Stromal cell of bone marrow (primary cell): Measurements from ENCODE around the gene LARP1.
A peak's percentile ranks its signal among the peaks of the same experiment; 100 is the strongest.

Experiments
- DNase-seq: peaks from one replicate; pipeline ENCODE4 v3.0.0-alpha.2; 2012; ENCODE audit warnings: low read depth

LARP1 gene

DNA sequence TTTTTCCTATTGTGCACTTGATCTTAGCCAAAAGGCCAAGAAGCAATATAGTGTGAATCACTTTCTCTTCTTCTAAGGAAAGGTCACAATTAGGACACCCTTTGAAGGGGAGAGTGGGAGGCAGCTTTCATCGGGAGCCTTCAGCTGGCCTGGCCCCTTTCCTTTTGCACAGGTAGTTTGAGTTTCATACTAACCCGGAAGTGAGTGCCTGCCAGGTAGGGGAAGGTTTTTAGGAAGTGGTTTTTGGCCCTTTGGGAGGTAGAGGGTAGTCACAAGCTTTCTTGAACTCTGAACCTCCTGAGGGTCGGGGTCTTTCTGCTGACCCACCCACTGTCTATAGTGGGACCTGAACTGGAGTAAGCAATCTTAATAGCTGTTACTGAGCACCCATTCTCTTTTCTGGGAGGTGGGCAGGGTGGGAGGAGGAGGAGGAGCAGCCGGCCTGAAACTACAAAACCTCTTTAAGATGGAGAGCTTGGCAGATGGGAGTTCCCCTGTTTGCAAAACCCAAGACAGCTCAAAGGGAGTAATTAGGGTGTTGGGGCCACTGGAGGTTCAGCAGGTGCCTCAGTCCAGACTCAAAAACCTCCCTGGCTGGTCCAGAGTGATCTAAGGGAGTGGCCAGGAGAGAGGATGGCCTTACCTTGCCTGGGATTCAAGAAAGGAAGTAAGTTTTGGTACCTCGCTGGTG lies 6.0 kb downstream of the LARP1 start:
- no peak for DNase-seq

DNA sequence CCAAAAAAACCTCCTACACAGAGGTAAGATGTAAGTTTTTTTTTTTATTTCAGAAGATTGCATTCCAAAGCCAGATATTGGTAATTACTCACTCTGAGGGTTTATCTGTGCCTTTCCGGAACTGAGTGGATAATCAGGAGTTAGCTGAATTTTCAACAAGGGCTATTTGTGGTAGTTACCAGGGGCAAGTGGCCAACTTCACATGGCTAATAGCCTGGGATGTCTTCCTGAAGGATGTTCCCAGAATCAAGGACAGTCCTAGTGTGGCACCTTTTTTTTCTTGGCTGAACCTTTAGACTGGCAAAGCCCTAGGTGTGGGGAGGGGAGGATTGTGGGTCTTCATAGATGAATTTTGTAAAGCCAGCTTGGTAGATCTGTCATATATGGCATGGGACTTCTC lies 7.1 kb downstream of the LARP1 start:
- no peak for DNase-seq

DNA sequence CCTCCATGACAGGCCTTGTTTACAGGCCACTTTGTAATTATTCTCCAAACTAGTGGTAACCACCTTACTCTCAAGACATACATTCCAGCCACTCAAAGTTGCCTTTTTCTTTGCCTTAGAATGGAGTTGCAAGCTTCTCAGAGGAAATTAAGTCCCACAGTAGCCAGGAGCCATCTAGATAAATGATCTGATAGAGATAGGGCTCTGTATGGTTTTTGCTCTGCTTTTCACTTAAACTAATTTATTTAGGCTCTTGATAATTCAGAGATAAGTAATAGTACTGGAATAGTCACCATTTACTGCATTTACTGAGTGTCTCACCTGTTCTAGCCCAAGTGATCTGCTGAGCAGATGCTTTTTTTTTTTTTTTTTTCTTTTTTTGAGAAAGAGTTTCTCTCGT lies 7.5 kb downstream of the LARP1 start:
- no peak for DNase-seq

DNA sequence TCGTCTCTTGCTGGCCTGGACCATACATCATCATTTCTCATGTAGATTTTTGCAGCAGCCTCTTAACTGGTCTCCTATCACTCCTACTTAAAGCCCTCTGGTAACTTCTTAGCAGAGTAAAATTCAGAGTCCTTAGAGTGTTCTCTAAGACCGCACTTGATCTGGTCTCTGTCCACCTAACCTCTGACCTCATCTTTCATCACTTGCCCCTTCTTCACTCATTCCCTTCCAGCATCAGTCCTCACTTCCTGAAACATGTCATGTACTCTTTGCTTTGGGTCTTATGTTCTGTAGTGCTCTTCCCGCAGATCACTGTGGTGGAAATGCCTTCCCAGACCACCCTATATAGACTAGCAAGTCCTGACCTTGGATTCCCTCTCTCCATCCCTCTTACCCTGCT lies 9.8 kb downstream of the LARP1 start:
- no peak for DNase-seq

DNA sequence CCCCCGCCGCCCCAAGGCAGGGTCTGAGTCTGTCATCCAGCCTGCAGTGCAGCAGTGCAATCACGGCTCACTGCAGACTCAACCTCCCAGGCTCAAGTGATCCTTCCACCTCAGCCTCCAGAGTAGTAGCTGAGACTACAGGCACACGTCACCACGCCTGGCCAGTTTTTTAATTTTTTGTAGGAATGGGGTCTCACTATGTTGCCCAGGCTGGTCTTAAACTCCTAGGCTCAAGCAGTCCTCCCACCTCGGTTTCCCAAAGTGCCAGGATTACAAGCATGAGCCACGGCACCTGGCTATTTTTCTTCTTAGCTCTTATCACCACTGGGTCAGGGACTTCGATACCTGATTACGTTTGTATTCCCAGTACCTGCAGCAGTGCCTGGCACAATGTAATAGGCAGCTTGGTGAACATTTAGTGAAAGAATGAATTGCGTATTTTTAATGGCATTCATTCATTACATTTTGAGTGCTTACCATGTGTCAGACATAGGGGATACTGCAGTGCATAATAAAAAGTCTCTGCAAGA lies 10.3 kb downstream of the LARP1 start:
- DNase-seq = no peak

DNA sequence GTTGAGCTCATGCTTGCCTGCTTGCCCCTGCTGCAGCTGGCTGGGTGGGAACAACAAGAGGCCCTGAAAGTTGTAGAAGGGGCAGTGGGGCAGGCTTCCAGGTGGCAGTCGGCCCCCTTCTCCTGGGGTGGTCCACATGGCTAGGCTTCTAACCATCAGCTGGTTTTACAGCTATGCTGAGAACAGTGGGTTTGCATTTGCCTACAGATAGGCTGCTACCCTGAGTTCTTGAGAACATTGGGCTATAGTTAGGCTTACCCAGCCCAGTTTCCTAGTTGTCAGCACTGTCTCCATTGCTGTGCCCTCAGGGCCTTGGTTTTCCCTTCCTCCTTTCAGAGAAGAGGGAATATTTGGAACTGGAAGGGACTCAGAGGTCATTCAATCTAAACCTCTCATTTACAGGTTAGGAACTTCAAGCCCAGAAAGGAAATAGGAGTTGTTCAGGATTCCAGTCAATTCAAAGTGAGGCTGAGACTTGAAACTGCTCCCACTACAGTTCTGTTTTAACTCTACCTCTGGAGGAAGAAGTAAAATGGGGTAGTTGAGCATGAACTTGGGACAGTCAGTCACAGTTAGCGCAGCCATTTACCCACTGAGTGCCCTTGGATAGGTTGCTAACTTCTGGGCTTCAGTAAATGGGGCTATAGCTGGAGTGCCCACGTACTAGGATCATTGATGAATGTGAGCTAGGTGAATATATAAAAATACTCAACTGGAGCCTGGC lies 11.5 kb downstream of the LARP1 start:
- DNase-seq = no peak

DNA sequence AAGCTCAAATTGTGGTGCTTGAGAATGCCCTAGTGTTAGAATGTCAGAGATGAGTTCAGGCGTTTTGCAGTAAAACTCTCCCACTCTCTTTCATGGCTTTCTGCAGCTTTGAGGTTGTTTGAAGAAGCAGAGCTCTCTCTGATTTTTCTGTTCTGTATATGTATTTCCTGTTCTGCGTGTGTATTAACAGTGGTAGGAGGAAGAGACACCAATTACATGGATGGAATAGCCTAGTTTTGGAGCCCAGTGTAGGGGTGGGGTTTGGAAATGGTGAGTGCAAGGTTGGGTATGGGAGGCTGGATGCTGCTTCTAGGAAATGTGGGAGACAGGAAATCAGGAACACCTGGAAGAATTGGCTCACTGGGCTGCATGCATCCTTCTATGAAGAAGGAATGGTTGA lies 12.4 kb downstream of the LARP1 start:
- no peak for DNase-seq

DNA sequence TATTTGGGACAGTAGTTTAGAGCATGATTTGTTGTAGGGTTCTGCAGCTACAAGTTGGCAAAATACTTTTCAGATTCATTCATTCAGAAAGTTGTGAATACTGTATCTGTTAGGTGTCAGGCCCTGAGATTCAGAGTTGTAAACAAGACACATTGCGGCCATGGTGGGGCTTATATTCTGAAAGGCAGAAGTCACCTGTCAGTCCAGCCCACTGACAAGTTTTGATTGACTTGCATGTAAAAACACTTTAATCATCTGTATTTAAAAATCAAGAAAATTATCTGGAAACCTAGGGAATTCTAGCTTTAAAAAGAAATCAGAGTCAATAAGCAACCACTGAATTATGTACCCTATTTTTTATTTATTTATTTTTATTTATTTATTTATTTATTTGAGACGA lies 13.0 kb downstream of the LARP1 start:
- DNase-seq = no peak

DNA sequence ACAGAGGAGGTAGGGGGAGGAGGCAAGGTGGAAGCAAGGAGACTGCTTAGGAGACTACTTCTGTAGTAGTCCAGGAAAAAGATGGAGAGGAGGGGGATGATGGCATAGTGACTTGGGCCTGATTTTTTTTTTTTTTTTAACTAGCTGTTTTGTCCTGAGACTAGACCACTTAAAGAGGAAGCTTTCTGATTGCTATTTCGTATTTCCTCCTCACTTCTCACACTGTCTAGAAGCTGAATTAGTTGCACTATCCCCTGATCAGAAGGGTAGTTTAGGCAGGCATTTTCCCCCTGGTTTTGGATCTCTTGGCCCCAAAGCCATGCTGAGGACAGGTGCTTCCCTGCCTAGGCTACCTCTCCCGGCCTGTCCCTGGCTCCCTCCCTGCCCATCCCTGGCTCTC lies 14.9 kb downstream of the LARP1 start:
- DNase-seq = no peak

DNA sequence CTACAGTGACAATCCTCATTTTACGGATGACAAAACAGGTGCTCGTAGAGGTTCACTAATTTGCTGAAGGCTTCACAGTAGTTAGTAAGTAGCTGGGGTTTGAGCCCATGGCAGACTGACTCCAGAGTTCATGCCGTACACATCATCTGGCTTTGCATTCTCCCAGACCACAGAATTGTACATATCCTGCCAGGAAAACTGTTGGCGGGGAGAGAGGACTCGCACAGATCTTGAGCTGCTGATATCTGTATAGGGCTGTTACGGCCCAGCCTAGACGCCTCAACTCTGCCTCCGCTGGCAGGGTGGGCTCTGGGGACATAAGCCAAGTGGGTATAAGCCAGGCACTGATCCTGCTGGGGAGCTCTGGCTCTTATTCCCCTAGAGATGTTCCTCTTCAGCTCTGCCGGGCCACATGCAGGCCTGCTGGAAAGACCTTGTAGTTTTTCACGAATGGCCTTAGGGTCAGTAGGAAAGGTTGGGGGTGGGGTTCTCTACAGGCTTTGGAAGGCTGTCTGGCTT lies 16.3 kb downstream of the LARP1 start:
- peak; percentile 82 for DNase-seq

DNA sequence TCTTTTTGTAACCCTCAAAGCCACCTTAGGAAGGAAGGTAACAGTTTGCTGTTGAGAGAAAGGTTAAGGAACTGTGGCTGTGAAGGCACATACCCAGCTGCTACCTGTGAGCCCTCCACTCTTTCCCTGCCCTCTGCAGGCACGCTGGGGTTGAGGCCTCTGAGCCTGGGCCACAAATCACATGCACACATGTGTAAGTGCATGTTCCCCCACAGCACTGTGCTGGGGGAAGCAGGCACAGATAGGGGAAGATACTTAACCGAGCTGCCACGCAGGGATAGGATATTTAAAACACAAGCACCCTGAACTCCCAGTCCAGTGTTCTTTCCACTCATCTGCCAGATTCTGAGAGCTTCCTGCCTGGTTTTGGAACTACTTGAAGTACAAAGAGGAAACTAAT lies 18.1 kb downstream of the LARP1 start:
- DNase-seq = no peak

DNA sequence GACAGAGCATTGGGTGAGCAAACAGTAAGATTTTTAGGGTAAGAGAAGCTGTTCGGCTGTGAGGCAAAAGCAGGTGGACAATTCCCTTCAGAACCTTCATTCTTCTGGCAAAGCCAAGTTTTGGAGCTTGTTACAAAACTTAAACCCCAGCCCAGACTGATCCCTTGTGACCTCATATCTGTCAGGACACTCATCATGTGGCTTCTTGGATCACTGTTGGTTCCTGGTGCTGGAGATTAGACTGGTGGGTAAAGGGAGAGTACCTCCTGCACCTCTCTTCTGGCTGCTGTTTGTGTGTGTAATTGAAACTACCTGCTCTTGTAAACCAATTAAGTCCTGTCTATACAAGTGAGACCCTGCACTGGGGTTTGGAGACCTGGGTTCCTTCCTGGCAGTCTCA lies 21.0 kb downstream of the LARP1 start:
- DNase-seq = no peak

DNA sequence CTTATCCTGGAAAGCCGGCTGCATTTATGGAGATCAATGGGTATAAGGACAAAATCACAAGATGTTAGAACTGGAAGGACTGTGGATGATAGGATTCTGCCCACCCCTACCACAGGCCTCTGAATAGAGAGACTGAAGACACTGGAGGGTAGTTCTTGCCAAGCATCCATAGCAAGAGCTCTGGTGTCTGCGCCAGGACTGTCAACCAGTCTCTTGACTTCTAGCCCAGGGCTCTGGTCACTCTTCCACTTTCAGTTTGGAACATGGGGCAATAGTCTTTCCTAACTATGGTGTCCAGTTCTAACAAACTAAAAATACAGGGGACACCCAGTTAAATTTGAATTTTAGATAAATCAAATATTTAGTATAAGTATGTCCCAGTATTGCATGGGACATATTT lies 23.4 kb downstream of the LARP1 start:
- DNase-seq = no peak

DNA sequence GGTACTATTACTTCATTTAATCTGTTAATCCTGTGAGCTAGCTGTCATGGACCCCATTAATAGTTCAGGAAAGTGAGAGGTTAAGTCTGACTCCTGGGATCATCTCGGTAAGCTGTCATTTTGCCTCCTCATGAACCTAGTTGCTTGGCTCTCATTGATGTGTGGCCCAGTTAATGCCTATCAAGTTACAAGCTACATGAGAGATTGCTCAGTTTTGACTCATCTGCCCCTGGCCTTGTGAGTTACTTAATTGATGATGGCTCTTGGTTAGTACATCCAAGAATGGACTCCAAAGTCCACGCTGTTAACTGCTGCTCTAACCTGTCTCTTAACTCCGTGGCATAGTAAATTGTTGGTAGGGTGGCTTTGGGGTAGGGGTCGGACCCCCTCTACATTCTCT lies 23.9 kb downstream of the LARP1 start:
- DNase-seq = peak; percentile 78

DNA sequence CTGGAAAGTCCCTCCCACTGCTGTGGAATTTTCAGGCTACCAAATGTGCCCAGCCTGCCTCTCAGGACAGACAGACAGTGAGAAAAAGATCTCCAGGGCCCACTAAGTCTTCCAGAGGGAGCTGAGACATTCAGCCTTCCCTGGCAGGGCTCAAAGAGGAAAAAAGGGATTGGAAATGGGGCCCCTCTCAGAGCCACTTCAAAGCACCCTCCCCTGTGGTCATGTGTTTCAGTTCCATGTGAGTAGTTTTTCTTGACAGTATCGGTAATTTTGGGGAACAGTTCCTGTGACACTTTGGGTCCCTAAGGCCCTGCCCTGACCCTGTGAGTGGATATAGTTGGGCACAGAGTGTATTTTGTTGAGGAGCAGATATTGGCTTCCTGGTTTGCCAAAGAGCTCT lies 25.0 kb downstream of the LARP1 start:
- DNase-seq = no peak

DNA sequence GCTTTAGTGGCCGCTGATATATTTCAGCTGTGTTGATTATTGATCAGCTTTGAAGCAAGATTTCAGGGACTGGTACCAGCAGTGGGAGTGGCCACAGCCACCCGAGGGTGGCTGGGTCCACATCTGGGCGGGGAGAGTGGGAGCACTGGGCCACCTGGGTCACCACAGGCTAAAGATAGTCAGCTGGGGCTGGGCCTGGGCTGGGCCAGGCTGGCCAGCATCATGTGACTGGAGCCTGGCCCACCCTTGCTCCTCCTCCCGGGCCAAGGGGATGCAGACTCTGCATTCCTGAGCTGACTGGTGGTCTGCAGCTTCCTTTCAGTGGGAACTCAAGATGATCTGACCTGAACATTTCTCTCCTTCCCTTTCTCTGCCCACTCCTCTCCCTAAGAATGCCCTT lies 27.1 kb downstream of the LARP1 start:
- no peak for DNase-seq

DNA sequence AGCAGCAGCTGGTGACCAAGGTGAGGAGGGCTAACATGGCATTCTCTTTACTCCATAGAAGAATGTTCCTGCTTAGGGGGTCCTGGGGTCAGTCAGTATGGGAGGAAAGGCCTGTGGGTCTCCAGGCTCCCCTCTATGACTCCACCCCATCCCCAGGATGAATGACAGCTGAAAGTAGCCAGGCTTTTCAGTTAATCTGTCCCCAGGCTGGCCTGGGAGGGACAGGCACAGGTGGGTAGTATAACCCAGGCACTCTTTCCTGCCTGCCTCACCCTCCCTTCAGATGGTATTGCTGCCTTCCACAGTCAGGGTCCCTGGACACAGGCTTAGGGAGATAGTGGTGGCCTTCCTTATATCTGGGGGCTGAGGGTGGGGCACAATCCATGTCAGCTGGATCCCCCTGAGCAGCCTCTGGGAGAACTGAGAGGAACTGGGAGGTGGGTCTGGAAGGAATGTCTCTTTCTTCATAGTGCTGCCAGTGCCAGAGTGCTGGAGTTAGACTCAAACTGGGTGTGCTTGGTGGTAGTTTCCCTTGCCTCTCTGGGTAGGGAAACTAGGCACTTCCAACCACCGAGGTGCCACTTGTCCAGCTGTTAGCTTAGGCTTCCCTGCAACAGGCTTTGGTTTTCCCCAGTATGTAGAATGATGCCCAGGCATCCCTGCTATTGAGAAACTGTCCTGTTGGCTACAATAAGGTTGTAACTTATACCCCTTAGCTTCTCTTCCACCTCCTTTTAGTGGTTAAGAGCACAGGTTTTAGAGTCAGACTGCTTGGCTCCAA lies 27.8 kb downstream of the LARP1 start:
- no peak for DNase-seq

DNA sequence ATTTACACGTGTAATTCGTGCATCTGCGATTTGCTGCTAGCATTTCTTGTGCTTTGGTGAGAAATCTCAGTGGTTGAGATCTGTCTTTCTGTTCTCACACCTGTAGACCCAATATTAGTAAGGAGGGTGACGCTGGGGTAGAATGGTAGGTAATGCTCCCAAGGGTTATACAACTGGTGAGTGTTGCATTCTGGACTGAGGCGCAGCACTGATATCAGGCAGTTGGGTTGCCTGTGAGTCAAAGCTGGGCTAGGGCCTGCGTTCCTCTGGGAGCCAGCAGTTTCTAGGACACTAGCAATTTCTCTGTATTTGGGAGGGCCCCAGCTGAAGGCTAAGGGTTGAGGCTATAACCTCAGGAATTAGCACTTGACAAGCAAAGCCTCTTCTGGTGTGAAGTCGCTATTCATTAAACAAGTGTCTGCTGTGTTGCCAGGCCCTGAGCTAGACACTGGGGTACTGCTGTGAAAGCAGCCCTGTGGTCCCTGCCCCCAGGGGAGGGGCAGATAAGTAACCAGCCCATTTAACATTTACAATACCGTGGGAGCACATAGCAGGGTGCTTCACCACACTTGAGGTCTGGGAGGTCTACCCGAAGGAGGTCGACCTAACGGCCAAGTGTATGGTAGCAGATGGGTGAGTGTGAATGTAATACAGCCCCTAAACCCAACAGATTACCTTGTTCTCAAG lies 28.7 kb downstream of the LARP1 start:
- DNase-seq = no peak

DNA sequence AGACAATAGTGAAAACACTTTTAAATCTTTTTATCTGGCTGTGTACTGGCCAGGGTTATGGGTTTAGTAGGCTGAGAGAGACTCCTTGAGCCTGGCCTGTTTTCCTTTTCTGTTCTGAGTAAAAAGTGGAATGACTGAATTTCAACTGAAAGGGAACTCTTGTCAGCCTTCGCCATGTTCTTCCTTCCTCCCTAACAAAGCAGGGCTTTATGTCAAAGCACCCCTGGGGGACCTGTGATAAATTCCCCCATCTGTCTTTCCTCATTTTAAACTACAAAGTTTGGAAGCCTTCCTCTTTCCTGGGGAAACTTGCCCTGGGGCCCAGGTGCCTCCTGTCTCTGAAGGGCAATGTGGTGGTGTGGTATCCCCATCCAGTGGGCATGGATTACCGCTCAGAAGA lies 29.7 kb downstream of the LARP1 start:
- no peak for DNase-seq

DNA sequence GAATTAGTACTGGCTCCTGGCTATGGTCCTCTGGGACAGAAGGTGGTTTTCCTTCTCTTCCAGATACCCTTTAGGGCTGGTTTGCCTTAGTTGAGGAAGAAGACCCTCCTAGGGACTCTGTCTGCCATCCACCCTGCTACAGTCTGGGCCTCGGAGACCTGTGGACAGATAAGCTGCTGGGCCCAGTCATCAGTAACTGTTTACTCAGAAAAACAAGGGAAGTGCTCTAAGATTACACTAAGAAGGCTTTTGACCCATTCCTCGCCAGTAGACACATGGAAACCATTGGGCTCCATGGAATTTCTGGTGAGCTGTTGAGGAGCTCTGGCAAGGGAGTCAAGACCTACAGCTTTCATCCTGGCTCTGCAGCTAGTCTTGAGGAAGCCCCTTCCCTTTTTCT lies 31.2 kb downstream of the LARP1 start:
- no peak for DNase-seq

DNA sequence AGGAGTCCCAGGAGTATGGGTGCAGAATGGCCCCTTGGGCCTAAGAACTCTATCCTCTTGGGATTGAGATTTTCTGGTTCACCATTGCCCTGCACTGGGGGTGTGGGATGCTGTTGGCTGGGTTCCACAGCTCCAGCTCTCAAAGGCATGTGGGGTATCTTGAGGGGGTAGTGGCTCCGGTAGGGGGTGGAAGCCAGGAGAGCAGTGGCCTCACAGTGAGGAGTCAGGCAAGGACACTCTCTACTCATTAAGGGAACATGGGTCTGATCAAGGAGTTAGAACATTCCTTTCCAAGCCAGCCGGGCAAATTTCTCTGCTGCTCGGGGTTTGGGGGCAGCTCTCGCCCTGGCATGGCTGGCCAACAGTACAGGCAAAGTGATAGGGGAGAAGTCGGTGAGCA lies 33.0 kb downstream of the LARP1 start:
- no peak for DNase-seq

DNA sequence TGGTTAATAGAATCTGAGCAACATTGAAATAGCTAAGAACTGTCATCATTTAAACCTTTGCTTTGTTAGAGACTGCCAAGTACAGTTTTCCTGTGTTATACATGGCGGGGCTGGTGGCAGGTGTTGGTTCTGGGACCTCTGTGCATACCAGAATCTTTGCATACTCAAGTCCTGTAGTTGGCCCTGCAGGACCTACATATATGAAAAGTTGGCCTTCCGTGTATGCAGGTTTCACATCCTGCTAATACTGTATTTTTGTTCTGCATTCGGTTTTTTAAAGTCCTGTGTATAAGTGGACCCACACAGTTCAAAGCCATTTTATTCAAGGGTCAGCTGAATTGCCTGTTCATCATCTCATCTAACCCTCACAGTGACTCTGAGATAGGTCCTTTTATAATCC lies 36.4 kb downstream of the LARP1 start:
- no peak for DNase-seq
